Type B pancreatic cell (in vitro differentiated cells): ENCODE measurements around the gene NCOA4. TPM values are rescaled to one million over a fixed set of nuclear protein-coding genes. Genes with fewer than 3 reads are reported as not detected.
"Not testable (repeated sequence)": the region's sequence is repeated elsewhere in the genome, so short reads cannot be mapped to it uniquely, and the experiment has no call there.

Experiments
- DNase-seq: peaks from one replicate; pipeline ENCODE4 v3.0.0; 2021; ENCODE audit warnings: mixed read lengths; ENCODE audit not compliant: unreplicated experiment; ENCODE audit errors: extremely low spot score
- H3K27ac Mint-ChIP-seq: 2 replicates; pipeline ENCODE4 v1.8.0; 2021; ENCODE audit warnings: mild to moderate bottlenecking, mixed read lengths
- H3K27me3 Mint-ChIP-seq: 2 replicates; pipeline ENCODE4 v1.8.0; 2021; ENCODE audit warnings: mixed read lengths
- H3K36me3 Mint-ChIP-seq: 2 replicates; pipeline ENCODE4 v1.8.0; 2021; ENCODE audit warnings: mixed read lengths
- H3K4me1 Mint-ChIP-seq: one replicate; pipeline ENCODE4 v1.8.0; 2021; ENCODE audit warnings: mixed read lengths; ENCODE audit not compliant: unreplicated experiment
- H3K4me3 Mint-ChIP-seq: 2 replicates; pipeline ENCODE4 v1.8.0; 2021; ENCODE audit warnings: mild to moderate bottlenecking, mixed read lengths
- H3K9me3 Mint-ChIP-seq: 2 replicates; pipeline ENCODE4 v1.8.0; 2021; ENCODE audit warnings: mixed read lengths
- total RNA-seq: library from RNA; stranded (reverse); gene quantifications from 2 replicates; pipeline ENCODE4 v1.2.1, GENCODE V29; 2021; ENCODE audit warnings: low replicate concordance
- TF ChIP-seq, protein P1 (sequence below): fragments of 200-600 bp; sonication (generic); conservative IDR thresholded peaks from 2 replicates; pipeline ENCODE4 v1.5.0; 2021; ENCODE audit warnings: antibody characterized with exemption, mild to moderate bottlenecking

NCOA4 gene
- total RNA-seq, 1 donor from 2014 or later: 105 TPM

DNA sequence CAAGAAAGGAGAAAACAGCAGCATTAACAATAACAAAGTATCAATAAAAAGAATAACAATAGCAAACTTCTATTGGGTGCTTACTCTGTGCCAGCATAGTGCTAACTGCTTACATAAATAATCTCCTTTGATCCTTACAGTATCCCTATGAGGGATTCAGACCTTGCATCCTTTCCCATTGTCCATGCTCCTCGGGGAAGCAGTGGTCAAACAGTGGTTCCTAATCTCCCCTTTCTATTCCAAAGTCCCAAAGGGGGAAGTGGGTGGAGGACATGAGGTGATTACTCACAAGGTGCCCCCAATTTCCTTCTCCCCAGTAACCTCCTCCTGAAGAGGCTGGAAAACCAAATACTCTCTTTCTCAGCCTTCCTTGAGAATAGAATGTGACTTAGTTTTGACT lies 37.7 kb upstream of the NCOA4 start:
- Mint-ChIP-seq H3K27me3 (no peaks in the 10 kb centered on the region), H3K27ac (no peak overlapping the region), H3K4me3 (no peak overlapping the region), H3K4me1 (no peaks in the 10 kb centered on the region), H3K36me3 (no peaks in the 10 kb centered on the region), H3K9me3 (peaks cover 5% of the 10 kb centered on the region)
- DNase-seq: no peak
- TF ChIP-seq, protein P1, sequence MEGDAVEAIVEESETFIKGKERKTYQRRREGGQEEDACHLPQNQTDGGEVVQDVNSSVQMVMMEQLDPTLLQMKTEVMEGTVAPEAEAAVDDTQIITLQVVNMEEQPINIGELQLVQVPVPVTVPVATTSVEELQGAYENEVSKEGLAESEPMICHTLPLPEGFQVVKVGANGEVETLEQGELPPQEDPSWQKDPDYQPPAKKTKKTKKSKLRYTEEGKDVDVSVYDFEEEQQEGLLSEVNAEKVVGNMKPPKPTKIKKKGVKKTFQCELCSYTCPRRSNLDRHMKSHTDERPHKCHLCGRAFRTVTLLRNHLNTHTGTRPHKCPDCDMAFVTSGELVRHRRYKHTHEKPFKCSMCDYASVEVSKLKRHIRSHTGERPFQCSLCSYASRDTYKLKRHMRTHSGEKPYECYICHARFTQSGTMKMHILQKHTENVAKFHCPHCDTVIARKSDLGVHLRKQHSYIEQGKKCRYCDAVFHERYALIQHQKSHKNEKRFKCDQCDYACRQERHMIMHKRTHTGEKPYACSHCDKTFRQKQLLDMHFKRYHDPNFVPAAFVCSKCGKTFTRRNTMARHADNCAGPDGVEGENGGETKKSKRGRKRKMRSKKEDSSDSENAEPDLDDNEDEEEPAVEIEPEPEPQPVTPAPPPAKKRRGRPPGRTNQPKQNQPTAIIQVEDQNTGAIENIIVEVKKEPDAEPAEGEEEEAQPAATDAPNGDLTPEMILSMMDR: no peak

DNA sequence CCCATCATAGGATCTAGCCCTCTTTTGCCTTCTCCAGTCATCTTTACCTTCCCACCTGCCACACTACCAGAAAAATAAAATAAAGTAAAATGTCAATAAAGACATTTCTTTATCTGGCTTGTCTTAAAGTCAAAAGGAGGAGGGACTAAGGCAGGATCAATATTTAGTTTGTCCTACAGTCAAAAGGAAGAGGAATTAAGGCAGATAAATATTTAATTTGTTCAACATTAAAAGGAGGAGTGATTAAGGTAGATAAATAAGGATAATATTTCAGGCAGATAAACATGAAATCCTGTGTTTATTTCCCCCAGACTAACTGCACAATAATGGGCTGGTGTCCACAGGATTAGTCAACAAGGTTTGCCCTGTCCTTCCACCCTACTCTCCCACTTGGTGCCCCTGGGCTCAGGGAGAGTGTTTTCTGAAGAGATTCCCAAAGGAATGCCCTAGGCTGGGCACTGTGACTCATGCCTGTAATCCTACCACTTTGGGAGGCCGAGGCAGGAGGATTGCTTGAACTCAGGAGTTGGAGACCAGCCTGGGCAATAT lies 33.9 kb upstream of the NCOA4 start:
- Mint-ChIP-seq H3K36me3 (no peaks in the 10 kb centered on the region), H3K27me3 (no peaks in the 10 kb centered on the region), H3K4me3 (no peak overlapping the region), H3K27ac (no peak overlapping the region), H3K4me1 (no peaks in the 10 kb centered on the region), H3K9me3 (no peaks in the 10 kb centered on the region)
- DNase-seq: no peak
- TF ChIP-seq, protein P1: no peak

DNA sequence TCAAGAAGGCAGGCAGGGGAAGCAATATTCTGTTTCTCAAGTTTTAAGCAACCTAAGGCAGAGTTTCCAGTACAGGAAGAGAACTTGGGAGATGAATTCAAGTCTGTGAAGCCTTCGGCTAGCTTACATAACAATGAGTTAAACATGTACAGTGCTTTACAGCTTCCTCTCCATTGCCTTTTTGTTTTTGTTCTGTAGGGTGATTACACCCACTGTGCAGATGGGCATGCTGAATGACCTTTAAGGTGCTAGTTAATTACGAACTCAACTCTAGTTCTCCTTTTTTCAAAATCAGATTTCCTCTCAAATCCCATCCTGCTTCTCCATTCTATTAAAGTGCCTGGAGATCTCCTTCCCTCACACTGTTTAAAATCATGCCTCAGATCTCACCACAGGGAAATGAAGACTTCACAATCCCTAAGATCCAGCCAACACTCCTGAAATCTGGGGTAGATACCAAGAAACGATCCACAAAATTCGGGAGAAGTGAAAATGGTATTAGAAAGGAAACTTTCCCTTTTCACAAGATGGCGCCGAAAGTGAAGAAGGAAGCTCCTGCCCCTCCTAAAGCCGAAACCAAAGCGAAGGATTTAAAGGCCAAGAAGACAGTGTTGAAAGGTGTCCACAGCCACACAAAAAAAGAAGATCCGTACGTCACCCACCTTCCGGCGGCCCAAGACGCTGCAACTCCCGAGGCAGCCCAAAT lies 32.5 kb upstream of the NCOA4 start:
- Mint-ChIP-seq H3K4me3 (no peak overlapping the region), H3K36me3 (no peaks in the 10 kb centered on the region), H3K27ac (no peak overlapping the region), H3K9me3 (no peaks in the 10 kb centered on the region), H3K27me3 (no peaks in the 10 kb centered on the region), H3K4me1 (no peaks in the 10 kb centered on the region)
- TF ChIP-seq, protein P1: no peak
- DNase-seq: no peak

DNA sequence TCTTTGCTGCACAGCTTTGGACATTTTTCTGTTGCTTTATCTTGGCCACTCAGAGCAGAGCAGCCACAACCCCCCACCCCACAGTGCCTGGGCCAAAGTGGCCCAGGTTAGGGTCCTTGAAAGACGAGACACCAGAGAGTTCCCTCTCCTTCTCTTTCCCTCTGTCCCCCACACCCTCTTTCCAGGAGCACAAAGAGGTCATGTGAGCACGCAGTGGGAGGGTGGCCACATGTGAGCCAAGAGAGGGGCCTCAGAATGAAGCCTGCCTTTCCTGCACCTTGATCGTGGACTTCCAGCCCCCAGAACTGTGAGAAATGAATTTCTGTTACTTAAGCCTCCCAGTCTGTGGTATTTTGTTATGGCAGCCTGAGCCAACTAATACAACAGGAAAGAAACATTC lies 30.3 kb upstream of the NCOA4 start:
- H3K27ac Mint-ChIP-seq: no peak overlapping the region
- no peaks in the 10 kb centered on the region for H3K4me1 Mint-ChIP-seq
- peaks cover 9% of the 10 kb centered on the region for H3K9me3 Mint-ChIP-seq
- no peak for DNase-seq
- H3K27me3 Mint-ChIP-seq: no peaks in the 10 kb centered on the region
- no peaks in the 10 kb centered on the region for H3K36me3 Mint-ChIP-seq
- TF ChIP-seq, protein P1: no peak
- H3K4me3 Mint-ChIP-seq: no peak overlapping the region

DNA sequence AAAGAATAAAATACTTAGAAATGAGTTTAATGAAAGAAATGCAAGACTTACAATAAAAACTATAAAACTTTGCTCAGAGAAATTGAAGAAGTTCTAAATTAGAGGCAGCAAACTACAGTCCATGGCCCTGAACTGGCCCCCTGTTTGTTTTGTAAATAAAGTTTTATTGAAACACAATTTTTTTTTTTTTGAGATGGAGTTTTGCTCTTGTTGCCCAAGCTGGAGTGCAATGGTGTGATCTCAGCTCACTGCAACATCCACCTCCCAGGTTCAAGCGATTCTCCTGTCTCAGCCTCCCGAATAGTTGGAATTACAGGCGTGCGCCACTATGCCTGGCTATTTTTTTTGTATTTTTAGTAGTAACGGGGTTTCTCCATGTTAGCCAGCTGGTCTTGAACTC lies 27.5 kb upstream of the NCOA4 start:
- not testable (repeated sequence) for H3K36me3 Mint-ChIP-seq, H3K9me3 Mint-ChIP-seq, H3K27ac Mint-ChIP-seq, H3K27me3 Mint-ChIP-seq, DNase-seq, H3K4me3 Mint-ChIP-seq
- peaks cover 11% of the 10 kb centered on the region for H3K4me1 Mint-ChIP-seq

DNA sequence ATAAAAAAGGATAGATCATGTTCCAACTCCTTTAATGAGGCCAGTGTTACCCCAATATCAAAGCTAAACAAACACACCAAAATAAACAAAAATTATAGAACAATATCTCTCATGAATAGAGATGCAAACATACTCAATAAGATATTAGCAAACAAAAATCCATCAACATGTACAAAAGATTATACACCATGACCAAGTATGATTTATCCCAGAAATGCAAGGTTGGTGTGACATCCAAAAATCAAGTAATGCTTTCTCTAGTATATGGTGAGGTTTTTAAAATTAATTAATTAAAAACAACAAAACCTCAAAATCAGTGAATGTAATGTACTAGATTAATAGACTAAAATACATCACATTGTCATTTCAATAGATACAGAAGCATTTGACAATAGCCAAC lies 26.6 kb upstream of the NCOA4 start:
- H3K9me3 Mint-ChIP-seq: peaks cover 9% of the 10 kb centered on the region
- TF ChIP-seq, protein P1: no peak
- no peaks in the 10 kb centered on the region for H3K36me3 Mint-ChIP-seq
- H3K4me3 Mint-ChIP-seq: no peak overlapping the region
- no peaks in the 10 kb centered on the region for H3K27me3 Mint-ChIP-seq
- peaks cover 11% of the 10 kb centered on the region for H3K4me1 Mint-ChIP-seq
- DNase-seq: no peak
- H3K27ac Mint-ChIP-seq: no peak overlapping the region
